Endodermal cell (in vitro differentiated cells): ENCODE measurements around the gene RPL13A. TPM values are rescaled to one million over a fixed set of nuclear protein-coding genes. Genes with fewer than 3 reads are reported as not detected.
A peak's percentile ranks its signal among the peaks of the same experiment; 100 is the strongest.

Experiments
- DNase-seq: peaks from one replicate; pipeline ENCODE4 v3.0.0-alpha.2; 2017
- H3K27ac ChIP-seq: 2 replicates; pipeline ENCODE4 v1.5.1; 2013; ENCODE audit warnings: mild to moderate bottlenecking, low read depth, low read length, moderate library complexity
- H3K27me3 ChIP-seq: 2 replicates; pipeline ENCODE4 v1.6.1; 2013; ENCODE audit warnings: mild to moderate bottlenecking, low read length, moderate library complexity; ENCODE audit not compliant: insufficient read depth, control insufficient read depth, poor library complexity, severe bottlenecking
- H3K36me3 ChIP-seq: 2 replicates; pipeline ENCODE4 v1.7.0; 2013; ENCODE audit warnings: mild to moderate bottlenecking, low read length, moderate library complexity; ENCODE audit not compliant: control insufficient read depth, insufficient read depth
- H3K4me1 ChIP-seq: one replicate; pipeline ENCODE4 v1.7.0; 2013; ENCODE audit warnings: low read length; ENCODE audit not compliant: control insufficient read depth, insufficient read depth
- H3K4me3 ChIP-seq: 2 replicates; pipeline ENCODE4 v1.5.1; 2013; ENCODE audit warnings: mild to moderate bottlenecking, low read length, moderate library complexity
- H3K9ac ChIP-seq: 2 replicates; pipeline ENCODE4 v1.6.1; 2013; ENCODE audit warnings: mild to moderate bottlenecking, low read length, moderate library complexity; ENCODE audit not compliant: poor library complexity, severe bottlenecking; ENCODE audit errors: extremely low read depth
- H3K9me3 ChIP-seq: 2 replicates; pipeline ENCODE4 v1.6.1; 2013; ENCODE audit warnings: mild to moderate bottlenecking, low read length, moderate library complexity; ENCODE audit not compliant: control insufficient read depth
- H3K27ac Mint-ChIP-seq: 2 replicates; pipeline ENCODE4 v1.8.0; 2020; ENCODE audit warnings: mixed read lengths
- H3K27me3 Mint-ChIP-seq: 2 replicates; pipeline ENCODE4 v1.8.0; 2021; ENCODE audit warnings: mild to moderate bottlenecking, mixed read lengths; ENCODE audit not compliant: insufficient read depth
- H3K36me3 Mint-ChIP-seq: 2 replicates; pipeline ENCODE4 v1.8.0; 2020; ENCODE audit warnings: low read depth, mixed read lengths
- H3K4me1 Mint-ChIP-seq: 2 replicates; pipeline ENCODE4 v1.8.0; 2020; ENCODE audit warnings: mixed read lengths
- H3K4me3 Mint-ChIP-seq: 2 replicates; pipeline ENCODE4 v1.8.0; 2020; ENCODE audit warnings: mild to moderate bottlenecking, moderate library complexity, mixed read lengths
- H3K9me3 Mint-ChIP-seq: 2 replicates; pipeline ENCODE4 v1.8.0; 2020; ENCODE audit warnings: mild to moderate bottlenecking, mixed read lengths
- WGBS, 2 experiments: methylation state at CpG; one replicate each; pipeline versions ENCODE4 v1.1.5 to v1.1.7; 2013; ENCODE audit warnings: missing lambda C conversion rate in 2 of 2, mixed read lengths in 1 of 2; ENCODE audit not compliant: insufficient coverage in 1 of 2, insufficient read length in 1 of 2; 5-methylcytosine and 5-hydroxymethylcytosine counted together
- total RNA-seq, 2 donors: library from RNA; stranded (reverse); fragmentation: NEBNext Ultra II Directional in 1 of 2; extraction: Animal tissue kit (Norgen Biotek cat#: 25700) in 1 of 2; gene quantifications; 2 replicates in 1 of 2; 3 replicates in 1 of 2; pipeline ENCODE4 v1.2.1, GENCODE V29; 2021
- TF ChIP-seq, protein P1 (sequence below): fragments of 200-600 bp; sonication (generic); conservative IDR thresholded peaks from 2 replicates; pipeline ENCODE4 v1.5.0; 2021; ENCODE audit warnings: antibody characterized with exemption, mild to moderate bottlenecking

The RPL13A gene
- total RNA-seq, 2 donors from 2014 or later: 2,434 to 3,023 TPM

DNA sequence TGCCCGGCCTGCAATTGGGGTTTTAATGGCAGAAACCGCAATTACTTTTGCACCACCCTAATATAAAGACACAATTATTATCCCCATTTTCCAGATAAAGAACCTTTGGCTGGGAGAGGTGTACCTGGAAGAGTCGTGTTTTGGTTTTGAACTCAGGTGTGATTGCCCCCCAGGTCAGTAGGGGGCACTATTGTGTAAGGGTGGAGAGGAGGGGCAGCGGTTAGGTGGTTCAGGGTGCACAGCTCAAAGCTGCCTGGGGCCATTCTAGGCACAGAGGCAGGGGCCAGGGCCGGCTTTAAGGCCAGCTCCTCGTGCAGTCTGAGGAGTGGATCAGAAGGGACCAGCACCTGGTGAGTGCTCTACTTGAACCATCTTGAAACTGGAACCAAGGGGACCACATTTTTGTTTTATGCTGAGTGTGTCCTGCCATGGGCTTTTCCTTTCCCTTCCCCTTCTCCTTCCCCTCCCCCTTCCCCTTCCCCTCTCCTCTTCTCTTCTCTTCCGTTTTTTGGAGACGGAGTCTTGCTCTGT lies 19.2 kb downstream of the RPL13A start:
- Histone ChIP-seq H3K36me3 (no peaks in the 10 kb centered on the region), H3K4me1 (no peaks in the 10 kb centered on the region), H3K4me3 (no peak overlapping the region), H3K27ac (no peak overlapping the region), H3K9ac (no peak overlapping the region), H3K9me3 (no peaks in the 10 kb centered on the region), H3K27me3 (no peaks in the 10 kb centered on the region)
- DNase-seq: peak; percentile 96
- no peaks in the 10 kb centered on the region for H3K9me3 Mint-ChIP-seq
- no peaks in the 10 kb centered on the region for H3K27me3 Mint-ChIP-seq
- no peak overlapping the region for H3K27ac Mint-ChIP-seq
- TF ChIP-seq, protein P1, sequence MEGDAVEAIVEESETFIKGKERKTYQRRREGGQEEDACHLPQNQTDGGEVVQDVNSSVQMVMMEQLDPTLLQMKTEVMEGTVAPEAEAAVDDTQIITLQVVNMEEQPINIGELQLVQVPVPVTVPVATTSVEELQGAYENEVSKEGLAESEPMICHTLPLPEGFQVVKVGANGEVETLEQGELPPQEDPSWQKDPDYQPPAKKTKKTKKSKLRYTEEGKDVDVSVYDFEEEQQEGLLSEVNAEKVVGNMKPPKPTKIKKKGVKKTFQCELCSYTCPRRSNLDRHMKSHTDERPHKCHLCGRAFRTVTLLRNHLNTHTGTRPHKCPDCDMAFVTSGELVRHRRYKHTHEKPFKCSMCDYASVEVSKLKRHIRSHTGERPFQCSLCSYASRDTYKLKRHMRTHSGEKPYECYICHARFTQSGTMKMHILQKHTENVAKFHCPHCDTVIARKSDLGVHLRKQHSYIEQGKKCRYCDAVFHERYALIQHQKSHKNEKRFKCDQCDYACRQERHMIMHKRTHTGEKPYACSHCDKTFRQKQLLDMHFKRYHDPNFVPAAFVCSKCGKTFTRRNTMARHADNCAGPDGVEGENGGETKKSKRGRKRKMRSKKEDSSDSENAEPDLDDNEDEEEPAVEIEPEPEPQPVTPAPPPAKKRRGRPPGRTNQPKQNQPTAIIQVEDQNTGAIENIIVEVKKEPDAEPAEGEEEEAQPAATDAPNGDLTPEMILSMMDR: peak; percentile 90
- no peaks in the 10 kb centered on the region for H3K36me3 Mint-ChIP-seq
- H3K4me1 Mint-ChIP-seq: no peaks in the 10 kb centered on the region
- 33 to 35% methylated on average over 4 to 8 of the region's 8 CpGs for WGBS, 2 experiments
- no peak overlapping the region for H3K4me3 Mint-ChIP-seq

DNA sequence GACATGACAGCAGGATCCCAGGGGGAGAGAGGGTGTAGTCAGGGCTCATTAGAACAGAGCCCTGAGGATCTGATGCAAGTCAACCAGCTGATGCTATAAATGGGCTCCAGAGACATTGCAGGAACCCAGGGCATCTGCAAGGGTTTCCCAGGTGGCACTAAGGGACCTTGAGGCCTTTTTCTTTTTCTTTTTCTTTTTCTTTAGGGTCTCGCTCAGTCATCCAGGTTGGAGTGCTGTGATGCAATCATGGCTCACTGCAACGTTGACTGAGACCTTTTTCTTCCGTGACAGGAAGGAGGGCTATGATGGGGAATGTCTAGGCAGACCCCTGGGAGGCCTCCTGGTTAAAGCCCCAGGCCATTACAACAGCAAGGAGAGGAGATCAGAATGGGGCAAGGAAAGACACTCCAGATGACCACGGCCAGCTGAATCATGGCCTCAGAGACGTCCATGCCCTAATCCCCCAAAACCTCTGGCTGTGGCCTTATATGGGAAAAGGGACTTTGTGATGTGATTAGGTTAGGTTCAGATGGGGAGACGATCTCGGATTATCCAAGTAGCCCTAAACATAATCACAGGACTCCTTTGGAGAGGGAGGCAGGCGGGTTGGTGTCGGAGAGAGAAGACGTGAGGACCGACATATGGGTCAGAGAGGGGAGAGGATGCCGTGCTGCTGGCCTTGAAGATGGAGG lies 20.5 kb downstream of the RPL13A start:
- no peaks in the 10 kb centered on the region for H3K36me3 Mint-ChIP-seq
- no peaks in the 10 kb centered on the region for H3K27me3 Mint-ChIP-seq
- DNase-seq: no peak
- no peaks in the 10 kb centered on the region for H3K36me3 ChIP-seq
- H3K4me1 ChIP-seq: no peaks in the 10 kb centered on the region
- no peak overlapping the region for H3K4me3 Mint-ChIP-seq
- no peaks in the 10 kb centered on the region for H3K27me3 ChIP-seq
- H3K4me1 Mint-ChIP-seq: peaks cover 5% of the 10 kb centered on the region
- H3K9me3 ChIP-seq: no peaks in the 10 kb centered on the region
- no peak overlapping the region for H3K4me3 ChIP-seq
- WGBS, 2 experiments: 87 to 91% methylated on average over 7 to 12 of the region's 12 CpGs
- H3K9me3 Mint-ChIP-seq: no peaks in the 10 kb centered on the region
- no peak overlapping the region for H3K9ac ChIP-seq
- TF ChIP-seq, protein P1: no peak
- peak overlapping the region; percentile 46 for H3K27ac Mint-ChIP-seq
- no peak overlapping the region for H3K27ac ChIP-seq

DNA sequence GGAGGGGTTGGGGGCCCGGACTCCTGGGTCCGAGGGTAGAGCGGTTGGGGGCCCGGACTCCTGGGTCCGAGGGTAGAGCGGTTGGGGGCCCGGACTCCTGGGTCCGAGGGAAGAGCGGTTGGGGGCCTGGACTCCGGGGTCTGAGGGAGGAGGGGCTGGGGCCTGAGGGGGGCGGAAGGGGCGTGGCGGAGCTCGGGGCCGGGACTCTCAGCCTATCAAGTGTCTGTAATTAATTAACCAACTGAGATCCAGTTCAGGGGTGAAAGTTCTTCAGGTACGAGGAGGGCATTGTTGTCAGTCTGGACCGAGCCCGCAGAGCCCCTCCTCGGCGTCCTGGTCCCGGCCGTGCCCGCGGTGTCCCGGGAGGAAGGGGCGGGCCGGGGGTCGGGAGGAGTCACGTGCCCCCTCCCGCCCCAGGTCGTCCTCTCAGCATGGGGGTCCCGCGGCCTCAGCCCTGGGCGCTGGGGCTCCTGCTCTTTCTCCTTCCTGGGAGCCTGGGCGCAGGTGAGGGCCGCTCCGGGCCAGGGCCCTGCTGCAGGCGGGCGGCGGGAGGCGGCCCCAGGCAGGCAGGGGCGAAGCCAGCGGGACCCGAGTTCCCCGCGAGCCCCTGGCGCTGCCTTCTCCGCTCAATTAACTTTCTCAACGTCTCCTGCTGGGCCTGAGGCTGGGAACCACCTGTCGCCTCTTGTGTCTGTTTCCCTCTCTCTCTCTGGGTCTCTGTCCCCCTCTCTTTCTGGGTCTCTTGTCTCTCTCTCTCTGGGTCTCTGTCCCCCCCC lies 25.8 kb downstream of the RPL13A start:
- H3K9me3 ChIP-seq: no peaks in the 10 kb centered on the region
- H3K36me3 ChIP-seq: no peaks in the 10 kb centered on the region
- Mint-ChIP-seq H3K9me3 (no peaks in the 10 kb centered on the region), H3K27ac (peak overlapping the region; percentile 79), H3K4me3 (peak overlapping the region; percentile 65), H3K27me3 (no peaks in the 10 kb centered on the region), H3K36me3 (peaks cover 18% of the 10 kb centered on the region), H3K4me1 (peaks cover 5% of the 10 kb centered on the region)
- peaks cover 3% of the 10 kb centered on the region for H3K4me1 ChIP-seq
- H3K27ac ChIP-seq: peak overlapping the region; percentile 38
- no peaks in the 10 kb centered on the region for H3K27me3 ChIP-seq
- H3K4me3 ChIP-seq: peak overlapping the region; percentile 79
- 0% methylated on average over 9 to 50 of the region's 50 CpGs for WGBS, 2 experiments
- H3K9ac ChIP-seq: peak overlapping the region; percentile 47
- DNase-seq: peak; percentile 87
- TF ChIP-seq, protein P1: no peak
